ENCODE measurements around the gene C2CD4B. TPM values are rescaled to one million over a fixed set of nuclear protein-coding genes. Genes with fewer than 3 reads are reported as not detected.

Gene C2CD4B
- total RNA-seq, 2 experiments from 2014 or later = 1.5 TPM

DNA sequence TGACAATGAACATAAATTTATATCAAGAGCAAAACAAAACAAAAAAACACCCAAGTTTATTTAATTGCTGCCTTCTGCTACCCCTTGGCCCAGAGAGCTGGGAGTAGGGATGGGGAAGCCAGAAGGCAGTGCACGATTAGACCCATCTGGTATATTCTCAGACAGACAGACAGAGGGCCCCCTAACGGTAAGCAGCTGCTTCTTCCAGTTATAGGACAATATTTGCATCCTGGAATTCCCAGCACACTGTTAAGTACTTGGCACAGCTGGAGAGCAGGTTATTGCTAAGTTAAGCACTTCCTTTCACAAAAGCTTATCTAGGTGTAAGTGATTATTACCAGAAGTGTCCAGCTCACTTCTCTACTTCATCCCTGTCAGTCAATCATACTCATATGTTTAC, 39.3 kb downstream of the C2CD4B start:
- POLR2A ChIA-PET = no interaction called here

DNA sequence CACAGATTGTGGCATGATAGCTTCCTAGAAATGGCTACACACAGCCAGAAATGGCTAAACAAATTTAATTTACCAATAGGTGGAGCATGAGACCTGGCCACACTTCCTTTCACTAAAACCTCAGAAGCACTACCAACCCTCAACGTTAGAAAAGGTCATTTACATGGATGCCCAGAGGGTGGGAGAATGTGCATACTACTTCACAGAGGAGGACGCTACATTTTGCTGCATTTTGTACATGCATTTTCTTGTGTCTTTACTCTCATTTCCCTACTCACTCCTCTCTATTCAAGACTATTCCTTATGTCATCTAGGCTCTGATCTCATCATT, 40.1 kb downstream of the C2CD4B start:
- H3K27me3 Mint-ChIP-seq = no peaks in the 10 kb centered on the region
- peaks cover 62% of the 10 kb centered on the region for H3K4me1 Mint-ChIP-seq (ENCODE audit: low read depth)
- H3K4me3 Mint-ChIP-seq = no peak overlapping the region
- DNase-seq = no peak
- H3K9me3 Mint-ChIP-seq = no peaks in the 10 kb centered on the region
- ChIA-PET POLR2A (no interaction called here), CTCF (interaction anchor here (1.4 to 3.4 kb wide), 5 partner anchors 13 to 129 kb away, joined by 4 to 25 read pairs (median 5); partner anchors contain the start of gene VPS13C)
- peak overlapping the region; percentile 70 for H3K27ac Mint-ChIP-seq
- intact Hi-C loops (cut with micrococcal nuclease) = loop anchor here (2.0 to 5.0 kb wide), 3 partner anchors 28 to 1107 kb away; no protein-coding TSS in a partner anchor
- H3K36me3 Mint-ChIP-seq = no peaks in the 10 kb centered on the region

More for the DNA sequence above, 39.3 kb downstream of the C2CD4B start:
- no peaks in the 10 kb centered on the region for H3K27me3 Mint-ChIP-seq
- intact Hi-C loops (cut with micrococcal nuclease) = loop anchor here (2.0 to 5.0 kb wide), 3 partner anchors 27 to 1107 kb away; no protein-coding TSS in a partner anchor
- no peak for DNase-seq
- H3K9me3 Mint-ChIP-seq = no peaks in the 10 kb centered on the region
- CTCF ChIA-PET = interaction anchor here (0.6 to 3.4 kb wide), 11 partner anchors 12 to 209 kb away, joined by 3 to 25 read pairs (median 4); partner anchors contain the start of gene VPS13C
- H3K4me3 Mint-ChIP-seq = no peak overlapping the region
- peaks cover 55% of the 10 kb centered on the region for H3K4me1 Mint-ChIP-seq (ENCODE audit: low read depth)
- H3K36me3 Mint-ChIP-seq = no peaks in the 10 kb centered on the region
- peak overlapping the region; percentile 16 for H3K27ac Mint-ChIP-seq

DNA sequence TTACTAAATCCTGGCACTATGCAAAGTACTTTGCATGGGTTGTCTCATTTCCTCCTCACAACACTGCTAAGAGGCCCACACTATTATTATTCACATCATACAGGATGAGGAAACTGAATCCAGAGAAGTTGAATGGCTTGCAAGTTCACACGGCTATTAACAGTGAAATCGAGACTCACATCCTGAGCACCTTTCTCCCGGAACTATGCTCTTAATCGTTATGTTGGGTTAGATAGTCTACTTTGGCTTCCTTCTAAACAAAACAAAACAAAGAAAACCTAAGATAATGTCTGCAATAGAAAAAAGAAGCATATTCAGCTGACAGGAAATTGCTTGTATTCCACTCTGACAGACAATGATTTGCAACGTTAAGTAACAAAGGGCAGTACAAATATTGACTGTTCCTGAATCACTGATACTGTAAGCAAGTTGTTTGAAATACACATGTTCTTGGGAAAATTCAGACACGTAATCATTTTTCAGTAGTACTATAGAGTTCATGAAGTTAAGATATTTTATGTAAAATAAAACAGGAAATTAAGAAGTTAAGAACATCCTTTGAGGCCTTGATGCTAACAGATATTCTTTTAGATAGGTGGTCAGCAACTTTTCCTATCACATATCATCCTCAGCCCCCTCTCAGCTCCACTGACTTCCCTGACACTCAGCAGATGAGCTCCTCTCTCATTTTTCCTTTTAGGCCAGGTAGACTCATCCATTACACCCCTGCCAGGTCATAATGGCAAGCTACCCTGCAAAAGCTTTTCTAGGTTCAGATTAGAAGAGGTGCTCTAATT, 40.7 kb downstream of the C2CD4B start:
- POLR2A ChIA-PET = no interaction called here
- no peaks in the 10 kb centered on the region for H3K27me3 Mint-ChIP-seq
- DNase-seq = no peak
- H3K4me3 Mint-ChIP-seq = no peak overlapping the region
- intact Hi-C loops (cut with micrococcal nuclease) = loop anchor here (2.0 kb wide), 2 partner anchors 28 to 130 kb away; no protein-coding TSS in a partner anchor
- peak overlapping the region; percentile 72 for H3K27ac Mint-ChIP-seq
- no peaks in the 10 kb centered on the region for H3K36me3 Mint-ChIP-seq
- no peaks in the 10 kb centered on the region for H3K9me3 Mint-ChIP-seq
- CTCF ChIA-PET = interaction anchor here (1.7 to 3.4 kb wide), 3 partner anchors 29 to 130 kb away, joined by 5 to 25 read pairs (median 19); partner anchors contain the start of gene VPS13C
- peaks cover 67% of the 10 kb centered on the region for H3K4me1 Mint-ChIP-seq (ENCODE audit: low read depth)

DNA sequence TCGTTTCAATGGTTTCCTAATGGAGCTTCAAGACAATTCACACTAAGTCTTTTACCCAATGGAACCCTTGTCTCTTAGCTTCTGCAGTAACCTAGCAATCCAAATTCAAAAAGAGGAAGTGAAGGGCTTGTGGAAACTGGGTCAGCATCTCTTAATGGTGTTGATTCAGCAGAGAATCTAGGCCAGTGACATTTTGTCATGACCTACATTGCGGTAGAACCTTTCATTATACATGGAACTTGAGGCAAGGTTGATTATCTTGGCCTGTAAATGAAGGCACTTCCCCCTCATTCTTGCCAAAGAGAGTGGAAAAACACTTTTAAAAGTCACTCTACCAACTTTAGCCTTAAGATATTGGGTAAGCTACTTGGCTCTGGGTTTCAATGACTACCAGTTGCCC, 42.8 kb downstream of the C2CD4B start:
- ChIA-PET CTCF (interaction anchor here (1.0 to 1.9 kb wide), 2 partner anchors 62 to 132 kb away, joined by 5 read pairs; partner anchors contain the start of gene VPS13C), POLR2A (no interaction called here)
- Mint-ChIP-seq H3K36me3 (no peaks in the 10 kb centered on the region), H3K4me1 (ENCODE audit: low read depth) (peaks cover 65% of the 10 kb centered on the region), H3K4me3 (no peak overlapping the region), H3K27ac (peak overlapping the region; percentile 87), H3K27me3 (no peaks in the 10 kb centered on the region), H3K9me3 (no peaks in the 10 kb centered on the region)
- intact Hi-C loops (cut with micrococcal nuclease) = no loop called here
- no peak for DNase-seq

DNA sequence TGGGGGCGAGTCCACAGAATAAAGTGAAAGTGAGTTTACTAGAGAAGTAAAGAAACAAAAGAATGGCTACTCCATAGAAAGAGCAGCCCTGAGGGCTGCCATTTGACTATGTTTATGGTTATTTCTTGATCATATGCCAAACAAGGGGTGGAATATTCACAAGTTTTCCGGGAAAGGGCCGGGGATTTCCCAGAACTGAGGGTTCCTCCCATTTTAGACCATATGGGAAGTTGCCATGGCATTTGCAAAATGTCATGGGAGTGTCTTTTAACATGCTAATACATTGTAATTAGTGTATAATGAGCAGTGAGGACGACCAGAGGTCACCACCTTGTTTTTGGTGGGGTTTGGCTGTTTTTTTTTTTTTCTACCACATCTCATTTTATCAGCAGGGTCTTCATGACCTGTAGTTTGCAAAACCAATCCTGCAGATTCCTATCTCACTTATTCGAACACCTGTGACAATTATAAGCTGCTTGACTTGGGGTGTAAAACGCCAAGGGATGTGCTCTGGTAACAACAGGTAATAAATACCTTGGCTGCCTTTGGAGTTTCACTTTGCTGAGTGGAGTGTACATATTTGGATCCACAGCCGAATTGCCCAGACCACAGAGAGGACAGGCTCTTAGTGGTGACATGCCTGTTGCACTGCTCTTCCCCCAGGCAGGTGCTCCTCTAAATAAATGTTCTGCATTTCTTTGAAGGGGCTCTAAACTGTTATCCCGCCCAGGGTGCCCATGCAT, 43.6 kb downstream of the C2CD4B start:
- H3K27ac Mint-ChIP-seq = peak overlapping the region; percentile 87
- intact Hi-C loops (cut with micrococcal nuclease) = no loop called here
- no peaks in the 10 kb centered on the region for H3K9me3 Mint-ChIP-seq
- DNase-seq = peak; percentile 36
- ChIA-PET POLR2A (no interaction called here), CTCF (interaction anchor here (1.0 to 1.9 kb wide), 3 partner anchors 61 to 287 kb away, joined by 3 to 5 read pairs (median 5); partner anchors contain the start of gene VPS13C)
- H3K27me3 Mint-ChIP-seq = no peaks in the 10 kb centered on the region
- H3K36me3 Mint-ChIP-seq = no peaks in the 10 kb centered on the region
- H3K4me1 Mint-ChIP-seq (ENCODE audit: low read depth) = peaks cover 65% of the 10 kb centered on the region
- no peak overlapping the region for H3K4me3 Mint-ChIP-seq

DNA sequence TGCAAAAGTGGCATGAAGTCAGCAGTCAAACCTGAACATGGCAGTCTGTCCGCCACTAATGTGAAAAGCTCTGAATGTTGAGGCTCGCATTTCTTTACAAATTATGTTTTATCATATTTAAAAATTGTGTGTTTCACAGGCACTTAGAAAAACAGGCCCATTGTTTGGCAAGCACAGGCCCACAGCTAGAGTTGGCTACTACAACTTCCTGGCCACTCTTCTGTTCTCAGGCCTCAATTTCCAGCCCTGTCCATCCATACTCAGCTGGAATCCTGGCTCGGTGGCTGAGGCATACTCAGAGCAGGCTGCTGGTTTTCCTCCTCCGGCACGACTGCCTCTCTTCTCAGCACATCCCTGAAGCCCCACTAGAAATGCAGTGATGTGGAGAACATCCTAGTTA, 44.3 kb downstream of the C2CD4B start:
- peaks cover 65% of the 10 kb centered on the region for H3K4me1 Mint-ChIP-seq (ENCODE audit: low read depth)
- H3K9me3 Mint-ChIP-seq = no peaks in the 10 kb centered on the region

DNA sequence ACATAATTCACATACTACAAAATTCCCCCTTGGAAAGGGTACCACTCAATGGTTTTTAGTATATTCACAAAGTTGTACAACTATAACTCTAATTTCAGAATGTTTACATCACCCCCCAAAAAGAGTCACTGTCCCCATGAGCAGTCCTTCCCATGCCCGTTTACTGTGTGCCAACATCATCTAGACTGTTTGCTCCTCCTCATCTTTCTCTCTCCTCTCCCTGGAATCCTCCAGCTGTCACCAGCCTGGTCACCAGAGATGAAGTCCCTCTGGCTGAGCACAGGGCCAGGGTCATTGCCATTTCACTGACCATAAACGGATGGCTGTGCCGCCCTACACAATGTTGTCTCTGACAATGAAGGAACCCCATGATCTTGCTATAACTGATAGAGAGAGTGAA, 45.2 kb downstream of the C2CD4B start:
- no peak for DNase-seq
- POLR2A ChIA-PET = interaction anchor here (1.6 to 1.9 kb wide), 2 partner anchors 10 to 60 kb away, joined by 4 to 5 read pairs; partner anchors contain the start of gene VPS13C
- Mint-ChIP-seq H3K27me3 (no peaks in the 10 kb centered on the region), H3K36me3 (no peaks in the 10 kb centered on the region), H3K4me3 (peak overlapping the region; percentile 24), H3K9me3 (no peaks in the 10 kb centered on the region), H3K27ac (peak overlapping the region; percentile 89), H3K4me1 (ENCODE audit: low read depth) (peaks cover 57% of the 10 kb centered on the region)
- CTCF ChIA-PET = no interaction called here
- intact Hi-C loops (cut with micrococcal nuclease) = loop anchor here (1.0 kb wide), 3 partner anchors 10 to 59 kb away; no protein-coding TSS in a partner anchor

More for the DNA sequence above, 44.3 kb downstream of the C2CD4B start:
- Mint-ChIP-seq H3K27ac (peak overlapping the region; percentile 87), H3K27me3 (no peaks in the 10 kb centered on the region), H3K36me3 (no peaks in the 10 kb centered on the region), H3K4me3 (no peak overlapping the region)
- CTCF ChIA-PET = interaction anchor here (1.1 to 1.9 kb wide), 2 partner anchors 61 to 286 kb away, joined by 3 to 5 read pairs; partner anchors contain the start of gene VPS13C
- POLR2A ChIA-PET = no interaction called here
- intact Hi-C loops (cut with micrococcal nuclease) = no loop called here
- no peak for DNase-seq

DNA sequence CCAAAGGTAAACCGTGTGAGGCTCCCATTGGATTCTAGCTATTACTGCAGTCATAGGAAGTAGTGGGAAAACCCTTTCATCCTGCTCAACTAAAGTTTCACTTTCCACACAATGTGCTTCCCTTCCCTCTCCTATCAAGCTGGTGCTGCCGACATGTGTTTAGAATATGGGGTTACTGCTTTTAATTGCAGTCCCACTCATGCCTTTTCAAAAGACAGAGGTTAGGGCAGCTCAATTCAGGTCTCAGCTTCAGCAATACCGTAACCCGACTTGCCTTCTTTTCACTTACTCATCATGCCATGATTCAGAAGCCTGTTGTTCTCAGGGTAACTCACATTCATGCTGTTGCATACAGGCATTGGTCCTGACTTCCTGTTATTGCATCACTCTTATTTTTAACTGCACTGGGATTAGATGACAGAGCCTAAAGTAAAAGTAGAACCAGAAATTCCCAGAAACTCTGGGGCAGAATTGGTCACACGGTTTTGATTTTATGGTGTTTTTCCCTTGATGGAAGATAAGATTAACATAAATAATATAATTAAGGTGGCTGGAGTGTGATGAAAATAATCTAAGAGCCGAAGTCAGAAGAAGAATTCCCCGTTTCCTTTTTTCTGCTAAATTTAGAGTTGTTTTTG, 45.7 kb downstream of the C2CD4B start:
- H3K4me1 Mint-ChIP-seq (ENCODE audit: low read depth) = peaks cover 52% of the 10 kb centered on the region
- peak overlapping the region; percentile 24 for H3K4me3 Mint-ChIP-seq
- no peaks in the 10 kb centered on the region for H3K27me3 Mint-ChIP-seq
- H3K27ac Mint-ChIP-seq = peak overlapping the region; percentile 89
- ChIA-PET CTCF (interaction anchor here (1.4 kb wide), 1 partner anchor 134 kb away, joined by 3 read pairs; no protein-coding TSS in a partner anchor), POLR2A (interaction anchor here (0.6 to 1.9 kb wide), 3 partner anchors 9 to 59 kb away, joined by 3 to 5 read pairs (median 4); partner anchors contain the start of gene VPS13C)
- intact Hi-C loops (cut with micrococcal nuclease) = loop anchor here (1.0 kb wide), 3 partner anchors 9 to 58 kb away; no protein-coding TSS in a partner anchor
- H3K9me3 Mint-ChIP-seq = no peaks in the 10 kb centered on the region
- no peaks in the 10 kb centered on the region for H3K36me3 Mint-ChIP-seq
- DNase-seq = peak; percentile 43

DNA sequence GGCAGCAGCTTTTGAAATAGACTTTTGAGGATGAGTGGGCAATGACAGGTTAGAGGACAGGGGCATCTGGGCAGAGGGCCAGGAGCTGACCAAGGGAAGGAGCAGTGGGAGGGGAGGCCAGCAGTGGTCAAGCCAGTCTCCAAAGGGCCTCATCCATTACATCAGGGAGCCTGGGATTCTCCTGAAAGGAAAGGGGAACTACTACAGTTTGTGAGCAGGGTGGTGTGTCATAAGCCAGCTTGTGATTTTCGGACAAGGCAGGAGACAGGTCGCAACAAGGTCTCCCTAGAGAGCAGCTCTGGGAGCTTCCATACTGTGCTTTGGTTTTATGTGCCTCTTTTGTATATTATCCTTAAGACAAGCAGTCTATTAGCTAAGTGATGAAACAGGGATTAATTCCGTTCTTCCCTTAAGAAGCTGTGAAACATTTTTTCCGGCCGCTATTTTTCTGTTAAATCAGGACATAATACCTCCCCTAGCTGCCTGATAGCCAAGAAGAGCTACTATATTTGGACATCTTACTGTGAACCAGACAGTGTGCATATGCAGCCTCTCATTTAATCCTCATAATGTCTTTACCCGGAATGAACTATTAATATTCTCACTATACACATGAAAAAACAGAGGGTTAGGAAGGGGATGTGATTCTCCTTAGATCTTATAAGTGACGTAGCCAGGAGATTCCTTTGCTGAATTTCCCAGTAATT, 46.4 kb downstream of the C2CD4B start:
- no peaks in the 10 kb centered on the region for H3K27me3 Mint-ChIP-seq
- peak overlapping the region; percentile 89 for H3K27ac Mint-ChIP-seq
- intact Hi-C loops (cut with micrococcal nuclease) = loop anchor here (1.0 kb wide), 3 partner anchors 8 to 57 kb away; no protein-coding TSS in a partner anchor
- CTCF ChIA-PET = interaction anchor here (1.4 to 1.6 kb wide), 2 partner anchors 47 to 135 kb away, joined by 3 to 5 read pairs; no protein-coding TSS in a partner anchor
- no peaks in the 10 kb centered on the region for H3K36me3 Mint-ChIP-seq
- no peaks in the 10 kb centered on the region for H3K9me3 Mint-ChIP-seq
- peak overlapping the region; percentile 17 for H3K4me3 Mint-ChIP-seq
- DNase-seq = no peak
- POLR2A ChIA-PET = interaction anchor here (0.6 to 1.9 kb wide), 3 partner anchors 8 to 58 kb away, joined by 3 to 5 read pairs (median 4); partner anchors contain the start of gene VPS13C
- H3K4me1 Mint-ChIP-seq (ENCODE audit: low read depth) = peaks cover 45% of the 10 kb centered on the region

DNA sequence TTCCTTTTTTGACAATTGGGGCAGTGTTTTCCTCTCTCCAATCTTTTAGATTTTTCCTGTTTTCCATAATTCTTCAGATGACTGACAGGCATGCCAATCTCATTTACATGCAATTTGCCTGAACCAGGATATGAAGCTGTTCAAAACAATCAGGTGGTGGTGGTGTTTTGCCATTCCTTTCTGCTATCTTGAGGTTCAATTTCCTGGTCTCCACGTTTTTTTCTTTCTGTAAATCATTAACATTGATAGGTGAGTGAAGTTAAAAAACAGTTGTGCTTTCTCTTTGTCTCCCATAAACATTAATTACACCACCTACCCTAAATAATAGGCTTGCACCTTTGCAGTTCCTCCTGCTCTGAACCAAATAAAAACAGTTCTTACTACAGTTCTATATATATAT, 49.2 kb downstream of the C2CD4B start:
- Mint-ChIP-seq H3K4me1 (ENCODE audit: low read depth) (peaks cover 30% of the 10 kb centered on the region), H3K36me3 (no peaks in the 10 kb centered on the region), H3K27me3 (no peaks in the 10 kb centered on the region), H3K27ac (no peak overlapping the region), H3K4me3 (no peak overlapping the region), H3K9me3 (no peaks in the 10 kb centered on the region)
- POLR2A ChIA-PET = interaction anchor here (0.7 kb wide), 1 partner anchor 38 kb away, joined by 3 read pairs; no protein-coding TSS in a partner anchor
- intact Hi-C loops (cut with micrococcal nuclease) = no loop called here
- DNase-seq = no peak
- CTCF ChIA-PET = no interaction called here

Measured in activated CD4-positive, alpha-beta memory T cell treated with anti-CD3 and anti-CD28 coated beads for 36 hours (primary cell).